H9 (cell line): ENCODE measurements around the gene RNU5B-1. TPM values are rescaled to one million over a fixed set of nuclear protein-coding genes. Genes with fewer than 3 reads are reported as not detected.

Experiments used
- DNase-seq: peaks from one replicate; pipeline ENCODE4 v3.0.0-alpha.2; 2017
- H2AFZ ChIP-seq: one replicate; pipeline ENCODE4 v1.6.1; 2013; ENCODE audit warnings: mild to moderate bottlenecking, low read length, control low read depth, moderate library complexity
- H2AK5ac ChIP-seq: 2 replicates; pipeline ENCODE4 v1.6.1; 2013; ENCODE audit warnings: low read length, control low read depth, mixed read lengths; ENCODE audit not compliant: insufficient read length
- H2BK120ac ChIP-seq: one replicate; pipeline ENCODE4 v1.6.1; 2013; ENCODE audit warnings: low read depth, mild to moderate bottlenecking, low read length, control low read depth, inconsistent platforms; ENCODE audit not compliant: poor library complexity, severe bottlenecking
- H2BK12ac ChIP-seq: 2 replicates; pipeline ENCODE4 v1.6.1; 2013; ENCODE audit warnings: low read length, control low read depth, mixed read lengths, low read depth; ENCODE audit not compliant: insufficient read length
- H2BK15ac ChIP-seq: 2 replicates; pipeline ENCODE4 v1.6.1; 2013; ENCODE audit warnings: low read depth, low read length, control low read depth
- H2BK20ac ChIP-seq: one replicate; pipeline ENCODE4 v1.6.1; 2013; ENCODE audit warnings: low read depth, mild to moderate bottlenecking, low read length, control low read depth, inconsistent platforms; ENCODE audit not compliant: poor library complexity, severe bottlenecking
- H2BK5ac ChIP-seq: 2 replicates; pipeline ENCODE4 v1.6.1; 2013; ENCODE audit warnings: low read length, control low read depth, mixed read lengths; ENCODE audit not compliant: insufficient read length
- H3K14ac ChIP-seq: 2 replicates; pipeline ENCODE4 v1.6.1; 2013; ENCODE audit warnings: low read length, control low read depth; ENCODE audit not compliant: insufficient read depth
- H3K18ac ChIP-seq: 2 replicates; pipeline ENCODE4 v1.6.1; 2013; ENCODE audit warnings: low read depth, mild to moderate bottlenecking, mixed read lengths, low read length, control low read depth; ENCODE audit not compliant: insufficient read length
- H3K23ac ChIP-seq: 2 replicates; pipeline ENCODE4 v1.6.1; 2013; ENCODE audit warnings: low read length, control low read depth, mixed read lengths, low read depth; ENCODE audit not compliant: insufficient read length
- H3K23me2 ChIP-seq: 2 replicates; pipeline ENCODE4 v1.6.1; 2013; ENCODE audit warnings: low read depth, mild to moderate bottlenecking, mixed read lengths, low read length, control low read depth; ENCODE audit not compliant: insufficient read length, poor library complexity, severe bottlenecking
- H3K27ac ChIP-seq: 2 replicates; pipeline ENCODE4 v1.5.1; 2013; ENCODE audit warnings: low read length, control low read depth, mixed read lengths, low read depth; ENCODE audit not compliant: insufficient read length
- H3K27me3 ChIP-seq: 2 replicates; pipeline ENCODE4 v1.6.1; 2013; ENCODE audit warnings: low read length, control low read depth, inconsistent platforms; ENCODE audit not compliant: insufficient read depth
- H3K4ac ChIP-seq: 2 replicates; pipeline ENCODE4 v1.6.1; 2013; ENCODE audit warnings: low read depth, mild to moderate bottlenecking, control low read depth, inconsistent platforms, low read length, moderate library complexity
- H3K4me1 ChIP-seq: 2 replicates; pipeline ENCODE4 v1.6.1; 2013; ENCODE audit warnings: low read length, control low read depth, inconsistent platforms; ENCODE audit not compliant: insufficient read depth
- H3K4me2 ChIP-seq: 2 replicates; pipeline ENCODE4 v1.6.1; 2013; ENCODE audit warnings: low read length, control low read depth, mixed read lengths; ENCODE audit not compliant: insufficient read length, insufficient read depth
- H3K56ac ChIP-seq: 2 replicates; pipeline ENCODE4 v1.6.1; 2013; ENCODE audit warnings: low read depth, mild to moderate bottlenecking, mixed read lengths, low read length, control low read depth; ENCODE audit not compliant: insufficient read length
- H3K79me1 ChIP-seq: 2 replicates; pipeline ENCODE4 v1.6.1; 2013; ENCODE audit warnings: low read depth, mild to moderate bottlenecking, moderate library complexity, low read length, control low read depth, inconsistent platforms; ENCODE audit not compliant: insufficient read depth, poor library complexity, severe bottlenecking
- H3K79me2 ChIP-seq: 2 replicates; pipeline ENCODE4 v1.6.1; 2013; ENCODE audit warnings: low read length, control low read depth, inconsistent platforms; ENCODE audit not compliant: insufficient read depth
- H3K9ac ChIP-seq: 2 replicates; pipeline ENCODE4 v1.6.1; 2013; ENCODE audit warnings: low read length, control low read depth, mixed read lengths; ENCODE audit not compliant: insufficient read length; ENCODE audit errors: extremely low read depth
- H3K9me3 ChIP-seq: one replicate; pipeline ENCODE4 v1.6.1; 2013; ENCODE audit warnings: low read depth, low read length, inconsistent platforms; ENCODE audit not compliant: control insufficient read depth
- H3T11ph ChIP-seq: one replicate; pipeline ENCODE4 v1.6.1; 2013; ENCODE audit warnings: mild to moderate bottlenecking, low read length, control low read depth, inconsistent platforms
- H4K20me1 ChIP-seq: one replicate; pipeline ENCODE4 v1.6.1; 2013; ENCODE audit not compliant: control insufficient read depth, insufficient read length, insufficient read depth
- H4K5ac ChIP-seq: 2 replicates; pipeline ENCODE4 v1.6.1; 2013; ENCODE audit warnings: low read depth, mild to moderate bottlenecking, mixed read lengths, low read length, control low read depth; ENCODE audit not compliant: insufficient read length
- H4K8ac ChIP-seq: replicated peaks from 2 replicates; pipeline ENCODE4 v1.6.1; 2013; ENCODE audit warnings: low read length, control low read depth, mixed read lengths, low read depth; ENCODE audit not compliant: insufficient read length
- H4K91ac ChIP-seq: 2 replicates; pipeline ENCODE4 v1.6.1; 2013; ENCODE audit warnings: low read depth, mild to moderate bottlenecking, moderate library complexity, mixed read lengths, low read length, control low read depth; ENCODE audit not compliant: insufficient read length
- H3K27ac Mint-ChIP-seq, 3 experiments: 2 replicates in 2 of 3; 3 replicates in 1 of 3; pipeline ENCODE4 v1.8.0; 2020 to 2021; ENCODE audit warnings: mixed read lengths in 3 of 3, mild to moderate bottlenecking in 1 of 3, moderate library complexity in 1 of 3
- H3K27me3 Mint-ChIP-seq: 2 replicates; pipeline ENCODE4 v1.8.0; 2021; ENCODE audit warnings: low read depth, mild to moderate bottlenecking, moderate library complexity, mixed read lengths
- H3K36me3 Mint-ChIP-seq, 3 experiments: 2 replicates in 2 of 3; 3 replicates in 1 of 3; pipeline ENCODE4 v1.8.0; 2020 to 2021; ENCODE audit warnings: low read depth in 3 of 3, mixed read lengths in 3 of 3; ENCODE audit not compliant: insufficient read depth in 1 of 3
- H3K4me1 Mint-ChIP-seq, 2 experiments: 2 replicates each; pipeline ENCODE4 v1.8.0; 2020; ENCODE audit warnings: mixed read lengths in 2 of 2
- H3K4me3 Mint-ChIP-seq, 2 experiments: 2 replicates in 1 of 2; 3 replicates in 1 of 2; pipeline ENCODE4 v1.8.0; 2020 to 2021; ENCODE audit warnings: mild to moderate bottlenecking in 2 of 2, mixed read lengths in 2 of 2, moderate library complexity in 1 of 2
- H3K9me3 Mint-ChIP-seq, 2 experiments: 2 replicates in 1 of 2; 3 replicates in 1 of 2; pipeline ENCODE4 v1.8.0; 2020; ENCODE audit warnings: mild to moderate bottlenecking in 2 of 2, mixed read lengths in 2 of 2, moderate library complexity in 1 of 2
- WGBS: extraction: QIAGEN DNeasy Blood & Tissue Kit; methylation state at CpG from one replicate; pipeline ENCODE4 v1.1.7; 2013; ENCODE audit warnings: missing lambda C conversion rate, low lambda C conversion rate, mixed read lengths; ENCODE audit not compliant: insufficient read length; ENCODE audit errors: extremely low coverage; 5-methylcytosine and 5-hydroxymethylcytosine counted together
- total RNA-seq: library from RNA; stranded (reverse); gene quantifications from 2 replicates; pipeline ENCODE4 v1.2.1, GENCODE V29; 2021
- TF ChIP-seq, protein P1 (sequence below): fragments of 200-600 bp; sonication (generic); conservative IDR thresholded peaks from 3 replicates; pipeline ENCODE4 v1.8.0; 2021; ENCODE audit warnings: antibody characterized with exemption, mild to moderate bottlenecking

Gene RNU5B-1
- total RNA-seq, 1 experiment from 2014 or later: not detected

DNA sequence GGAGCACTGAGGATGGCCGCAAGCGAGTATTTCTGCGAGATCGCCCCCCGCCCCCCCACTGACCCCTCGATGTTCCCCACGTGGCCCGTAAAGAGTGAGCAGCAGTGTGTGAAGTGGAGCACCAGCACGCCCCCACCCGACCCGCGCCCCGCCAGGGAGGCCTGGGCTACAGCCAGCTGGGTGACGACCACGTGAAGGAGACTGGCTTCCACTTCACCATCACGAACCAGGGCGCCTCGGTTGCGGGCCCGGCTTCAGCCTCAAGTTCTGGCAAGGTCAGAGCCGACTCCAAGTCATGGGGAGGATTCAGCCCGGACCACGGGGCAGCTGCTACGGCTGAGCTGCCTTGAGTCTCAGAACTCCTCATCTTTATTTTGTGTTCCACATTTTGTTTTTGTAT is 2.4 kb upstream of the RNU5B-1 start:
- Histone ChIP-seq H3K4ac (no peak overlapping the region), H2BK12ac (no peak overlapping the region), H4K20me1 (no peaks in the 10 kb centered on the region), H4K91ac (no peak overlapping the region), H2AFZ (no peak overlapping the region), H3K9me3 (no peaks in the 10 kb centered on the region), H2BK15ac (no peak overlapping the region), H3K27me3 (no peaks in the 10 kb centered on the region), H3K23ac (no peak overlapping the region), H3K23me2 (peaks cover 7% of the 10 kb centered on the region), H3K4me2 (no peak overlapping the region), H3K79me1 (no peaks in the 10 kb centered on the region), H2BK5ac (no peak overlapping the region), H3K79me2 (no peaks in the 10 kb centered on the region), H3K14ac (no peak overlapping the region), H2BK20ac (no peak overlapping the region), H4K5ac (no peak overlapping the region), H4K8ac (no peak overlapping the region), H2BK120ac (no peak overlapping the region), H3K56ac (no peak overlapping the region), H3T11ph (no peak overlapping the region), H2AK5ac (no peak overlapping the region), H3K4me1 (peaks cover 2% of the 10 kb centered on the region; the same call in 1 of the 2 replicates), H3K9ac (no peak overlapping the region), H3K18ac (no peak overlapping the region), H3K27ac (no peak overlapping the region)
- Mint-ChIP-seq H3K9me3 (no peaks in the 10 kb centered on the region; a peak in 1 of 5 replicates), H3K4me3 (no peak overlapping the region; a peak in 1 of 5 replicates), H3K36me3 (no peaks in the 10 kb centered on the region), H3K4me1 (peaks cover 19 to 28% of the 10 kb centered on the region in 2 experiments), H3K27ac (no peak overlapping the region), H3K27me3 (peaks cover 2% of the 10 kb centered on the region; the same call in 1 of the 2 replicates)
- TF ChIP-seq, protein P1, sequence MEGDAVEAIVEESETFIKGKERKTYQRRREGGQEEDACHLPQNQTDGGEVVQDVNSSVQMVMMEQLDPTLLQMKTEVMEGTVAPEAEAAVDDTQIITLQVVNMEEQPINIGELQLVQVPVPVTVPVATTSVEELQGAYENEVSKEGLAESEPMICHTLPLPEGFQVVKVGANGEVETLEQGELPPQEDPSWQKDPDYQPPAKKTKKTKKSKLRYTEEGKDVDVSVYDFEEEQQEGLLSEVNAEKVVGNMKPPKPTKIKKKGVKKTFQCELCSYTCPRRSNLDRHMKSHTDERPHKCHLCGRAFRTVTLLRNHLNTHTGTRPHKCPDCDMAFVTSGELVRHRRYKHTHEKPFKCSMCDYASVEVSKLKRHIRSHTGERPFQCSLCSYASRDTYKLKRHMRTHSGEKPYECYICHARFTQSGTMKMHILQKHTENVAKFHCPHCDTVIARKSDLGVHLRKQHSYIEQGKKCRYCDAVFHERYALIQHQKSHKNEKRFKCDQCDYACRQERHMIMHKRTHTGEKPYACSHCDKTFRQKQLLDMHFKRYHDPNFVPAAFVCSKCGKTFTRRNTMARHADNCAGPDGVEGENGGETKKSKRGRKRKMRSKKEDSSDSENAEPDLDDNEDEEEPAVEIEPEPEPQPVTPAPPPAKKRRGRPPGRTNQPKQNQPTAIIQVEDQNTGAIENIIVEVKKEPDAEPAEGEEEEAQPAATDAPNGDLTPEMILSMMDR: no peak
- WGBS: no CpG with 5 or more reads among the region's 24 CpGs
- DNase-seq: no peak
